Endothelial cell of umbilical vein (primary cell): ENCODE results near the gene SPAG16.

Source experiments
- CTCF ChIP-seq, 2 donors: IDR thresholded peaks; 1 replicate in 1 of 2; 2 replicates in 1 of 2; pipeline ENCODE4 v1.5.1; 2011; ENCODE audit warnings: low read length in 2 of 2, mild to moderate bottlenecking in 2 of 2, moderate library complexity in 2 of 2, control low read depth in 1 of 2, inconsistent platforms in 1 of 2, low read depth in 1 of 2; ENCODE audit not compliant: insufficient read depth in 1 of 2; ENCODE audit errors: extremely low read depth in 1 of 2
- EZH2 ChIP-seq: IDR thresholded peaks from 2 replicates; pipeline ENCODE4 v1.6.1; 2012; ENCODE audit warnings: borderline replicate concordance, low read depth, mild to moderate bottlenecking, moderate library complexity, low read length, inconsistent platforms; ENCODE audit not compliant: severe bottlenecking
- POLR2A ChIP-seq: IDR thresholded peaks from 2 replicates; pipeline ENCODE4 v1.6.1; 2012; ENCODE audit warnings: low read depth, mild to moderate bottlenecking, control low read depth, low read length
- POLR2AphosphoS5 ChIP-seq: IDR thresholded peaks from 2 replicates; pipeline ENCODE4 v1.6.1; 2012; ENCODE audit warnings: low read depth, mild to moderate bottlenecking, control low read depth, low read length, moderate library complexity; ENCODE audit not compliant: insufficient read depth

- TF ChIP-seq CTCF (IDR thresholded peaks at IDR 0.05; ENCODE audit: extremely low read depth in 1 of 2, insufficient read depth in 1 of 2, low read depth in 1 of 2, low read length in 2 of 2) (no peak), EZH2 (no peak), POLR2AphosphoS5 (no peak), POLR2A (no peak)
Measured at GRCh38 chr2:213545964-213546475, 261.8 kb downstream of the SPAG16 start.
